Activated CD8-positive, alpha-beta T cell treated with anti-CD3 and anti-CD28 coated beads for 36 hours (primary cell): ENCODE measurements around the gene ALPP. TPM values are rescaled to one million over a fixed set of nuclear protein-coding genes. Genes with fewer than 3 reads are reported as not detected.
A peak's percentile ranks its signal among the peaks of the same experiment; 100 is the strongest.
"Not testable (repeated sequence)": the region's sequence is repeated elsewhere in the genome, so short reads cannot be mapped to it uniquely, and the experiment has no call there.

ENCODE experiments used
- ATAC-seq: fragments of 200-7000 bp; cut with Tn5 transposase; one replicate; pipeline ENCODE4 v1.10.0; 2021; ENCODE audit warnings: mild to moderate bottlenecking, moderate library complexity
- CTCF ChIA-PET: fragments of 350-600 bp; sonication (Branson Sonifier 250); formaldehyde crosslinking; loops from one replicate; lab custom pipeline; 2021; ENCODE audit warnings: antibody characterized with exemption; lab: Charles Lee
- POLR2A ChIA-PET: fragments of 350-600 bp; sonication (Branson Sonifier 250); formaldehyde crosslinking; loops from one replicate; lab custom pipeline; 2021; ENCODE audit warnings: antibody characterized with exemption; lab: Charles Lee
- DNase-seq: peaks from one replicate; pipeline ENCODE4 v3.0.0-alpha.2; 2020
- H3K27ac Mint-ChIP-seq: one replicate; pipeline ENCODE4 v1.8.0; 2021; ENCODE audit warnings: mild to moderate bottlenecking, mixed read lengths
- H3K27me3 Mint-ChIP-seq: one replicate; pipeline ENCODE4 v1.8.0; 2021; ENCODE audit warnings: mixed read lengths
- H3K36me3 Mint-ChIP-seq: one replicate; pipeline ENCODE4 v1.8.0; 2021; ENCODE audit warnings: low read depth, mixed read lengths
- H3K4me1 Mint-ChIP-seq: one replicate; pipeline ENCODE4 v1.8.0; 2021; ENCODE audit warnings: low read depth, mixed read lengths
- H3K4me3 Mint-ChIP-seq: one replicate; pipeline ENCODE4 v1.8.0; 2021; ENCODE audit warnings: mild to moderate bottlenecking, moderate library complexity, mixed read lengths
- H3K9me3 Mint-ChIP-seq: one replicate; pipeline ENCODE4 v1.8.0; 2021; ENCODE audit warnings: mixed read lengths
- CTCF ChIP-seq: fragments of 200-600 bp; IDR thresholded peaks from one replicate; pipeline ENCODE4 v1.8.0; 2022; ENCODE audit warnings: antibody characterized with exemption, mild to moderate bottlenecking
- intact Hi-C: fragments of 100-400 bp; cut with micrococcal nuclease; formaldehyde crosslinking; loops from one replicate; pipeline ENCODE4 v1.10.0; 2022
- total RNA-seq, 2 experiments: library from RNA; stranded (reverse); gene quantifications; one replicate each; pipeline ENCODE4 v1.2.3, GENCODE V29; 2021

ALPP gene
- total RNA-seq, 2 experiments from 2014 or later, result not detected

DNA sequence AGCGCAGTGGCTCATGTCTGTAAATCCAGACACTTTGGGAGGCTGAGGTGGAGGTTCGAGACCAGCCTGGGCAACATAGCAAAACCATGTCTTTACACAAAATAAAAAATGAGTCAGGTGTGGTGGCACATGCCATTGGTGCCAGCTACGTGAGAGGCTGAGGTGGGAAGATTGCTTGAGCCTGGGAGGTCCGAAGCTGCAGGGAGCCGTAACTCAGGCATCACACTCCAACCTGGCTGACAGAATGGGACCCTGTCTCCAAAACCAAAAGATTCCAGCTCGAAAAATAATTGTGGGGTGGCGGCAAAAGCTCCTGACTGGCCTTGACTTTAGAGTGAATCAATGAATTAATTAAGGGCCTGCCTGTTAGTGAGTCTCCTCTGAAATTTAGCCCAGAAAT, 1.2 kb upstream of the ALPP start:
- no peak for TF ChIP-seq CTCF
- no peak overlapping the region for H3K4me3 Mint-ChIP-seq
- H3K9me3 Mint-ChIP-seq, result no peaks in the 10 kb centered on the region
- intact Hi-C loops, result no loop called here
- H3K36me3 Mint-ChIP-seq, result no peaks in the 10 kb centered on the region
- CTCF ChIA-PET, result interaction anchor here (1.2 to 1.8 kb wide), 2 partner anchors 70 to 477 kb away, joined by 3 to 5 read pairs; no protein-coding TSS in a partner anchor
- peaks cover 5% of the 10 kb centered on the region for H3K27me3 Mint-ChIP-seq
- no peak for ATAC-seq
- POLR2A ChIA-PET, result no interaction called here
- H3K4me1 Mint-ChIP-seq, result no peaks in the 10 kb centered on the region
- no peak overlapping the region for H3K27ac Mint-ChIP-seq
- no peak for DNase-seq

GRCh38 chr2:232377841-232378734, 463 bp upstream of the ALPP start:
- H3K4me3 Mint-ChIP-seq, result no peak overlapping the region
- no peak for ATAC-seq
- no peaks in the 10 kb centered on the region for H3K4me1 Mint-ChIP-seq
- no peak for TF ChIP-seq CTCF
- no peaks in the 10 kb centered on the region for H3K36me3 Mint-ChIP-seq
- ChIA-PET POLR2A (no interaction called here), CTCF (no interaction called here)
- intact Hi-C loops, result no loop called here
- H3K27me3 Mint-ChIP-seq, result peaks cover 10% of the 10 kb centered on the region
- DNase-seq, result no peak
- no peaks in the 10 kb centered on the region for H3K9me3 Mint-ChIP-seq
- H3K27ac Mint-ChIP-seq, result no peak overlapping the region

GRCh38 chr2:232379610-232380590, 1.3 kb downstream of the ALPP start:
- POLR2A ChIA-PET, H3K27ac Mint-ChIP-seq, intact Hi-C loops, ATAC-seq, CTCF ChIA-PET, DNase-seq, H3K36me3 Mint-ChIP-seq, H3K9me3 Mint-ChIP-seq, H3K4me1 Mint-ChIP-seq, H3K4me3 Mint-ChIP-seq: not testable (repeated sequence)
- peaks cover 20% of the 10 kb centered on the region for H3K27me3 Mint-ChIP-seq

DNA sequence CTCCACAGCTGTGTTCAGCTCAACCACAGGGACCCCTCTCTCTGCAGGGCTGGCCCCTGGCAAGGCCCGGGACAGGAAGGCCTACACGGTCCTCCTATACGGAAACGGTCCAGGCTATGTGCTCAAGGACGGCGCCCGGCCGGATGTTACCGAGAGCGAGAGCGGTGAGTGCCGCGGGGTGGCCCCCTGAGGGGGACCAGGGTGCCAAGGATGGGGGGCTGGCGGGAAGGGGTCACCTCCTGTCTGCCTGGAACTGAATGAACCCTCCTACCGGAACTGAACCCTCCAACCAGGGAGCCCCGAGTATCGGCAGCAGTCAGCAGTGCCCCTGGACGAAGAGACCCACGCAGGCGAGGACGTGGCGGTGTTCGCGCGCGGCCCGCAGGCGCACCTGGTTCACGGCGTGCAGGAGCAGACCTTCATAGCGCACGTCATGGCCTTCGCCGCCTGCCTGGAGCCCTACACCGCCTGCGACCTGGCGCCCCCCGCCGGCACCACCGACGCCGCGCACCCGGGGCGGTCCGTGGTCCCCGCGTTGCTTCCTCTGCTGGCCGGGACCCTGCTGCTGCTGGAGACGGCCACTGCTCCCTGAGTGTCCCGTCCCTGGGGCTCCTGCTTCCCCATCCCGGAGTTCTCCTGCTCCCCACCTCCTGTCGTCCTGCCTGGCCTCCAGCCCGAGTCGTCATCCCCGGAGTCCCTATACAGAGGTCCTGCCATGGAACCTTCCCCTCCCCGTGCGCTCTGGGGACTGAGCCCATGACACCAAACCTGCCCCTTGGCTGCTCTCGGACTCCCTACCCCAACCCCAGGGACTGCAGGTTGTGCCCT, 2.9 kb downstream of the ALPP start:
- ATAC-seq (peak; percentile 90), DNase-seq (peak; percentile 58)
- H3K36me3 Mint-ChIP-seq, POLR2A ChIA-PET, H3K9me3 Mint-ChIP-seq, H3K4me1 Mint-ChIP-seq, intact Hi-C loops, CTCF ChIA-PET, H3K27ac Mint-ChIP-seq: not testable (repeated sequence)
- peak; percentile 40 for TF ChIP-seq CTCF
- peak overlapping the region; percentile 48 for H3K4me3 Mint-ChIP-seq
- peaks cover 34% of the 10 kb centered on the region for H3K27me3 Mint-ChIP-seq
